HepG2 (cell line): ENCODE measurements around the gene PHF23. TPM values are rescaled to one million over a fixed set of nuclear protein-coding genes. Genes with fewer than 3 reads are reported as not detected.

Experiments
- AGO2 ChIP-seq: fragments of 200-400 bp; formaldehyde crosslinking; optimal IDR thresholded peaks from 2 replicates; pipeline ENCODE3; 2017; ENCODE audit warnings: mild to moderate bottlenecking, low read depth, low read length, moderate library complexity
- ARNT ChIP-seq: fragments of 450-650 bp; IDR thresholded peaks from 2 replicates; pipeline ENCODE4 v1.6.1; 2017
- HES4 ChIP-seq: sonication (generic); formaldehyde crosslinking; IDR thresholded peaks from 2 replicates; pipeline ENCODE4 v1.9.0; 2021; ENCODE audit warnings: mild to moderate bottlenecking, missing genetic modification reagents, borderline replicate concordance
- HIVEP1 ChIP-seq: sonication (generic); formaldehyde crosslinking; IDR thresholded peaks from 2 replicates; pipeline ENCODE4 v1.4.0; 2020; ENCODE audit warnings: mild to moderate bottlenecking, missing genetic modification reagents
- HNRNPH1 ChIP-seq: fragments of 200-400 bp; formaldehyde crosslinking; optimal IDR thresholded peaks from 2 replicates; pipeline ENCODE3; 2017; ENCODE audit warnings: mild to moderate bottlenecking, low read depth, low read length
- KDM2A ChIP-seq: sonication (generic); formaldehyde crosslinking; IDR thresholded peaks from 2 replicates; pipeline ENCODE4 v1.4.0; 2020; ENCODE audit warnings: low read depth, missing genetic modification reagents, borderline replicate concordance
- MAZ ChIP-seq, 2 experiments: sonication (generic) in 1 of 2; formaldehyde crosslinking in 1 of 2; IDR thresholded peaks; 2 replicates each; pipeline versions ENCODE4 v1.5.0 to v1.6.1; 2012 to 2020; ENCODE audit warnings: low read depth in 2 of 2, mild to moderate bottlenecking in 2 of 2, borderline replicate concordance in 1 of 2, improper control_type of control experiment in 1 of 2, low read length in 1 of 2, missing genetic modification reagents in 1 of 2, moderate library complexity in 1 of 2
- PITX1 ChIP-seq: sonication (generic); formaldehyde crosslinking; IDR thresholded peaks from 2 replicates; pipeline ENCODE4 v1.5.1; 2020; ENCODE audit warnings: mild to moderate bottlenecking, missing genetic modification reagents
- REL ChIP-seq: sonication (generic); formaldehyde crosslinking; conservative IDR thresholded peaks from 2 replicates; pipeline ENCODE4 v1.8.0; 2022; ENCODE audit warnings: mild to moderate bottlenecking, missing genetic modification reagents, moderate library complexity
- RXRA ChIP-seq: sonication (generic); formaldehyde crosslinking; IDR thresholded peaks from 2 replicates; pipeline ENCODE4 v1.5.1; 2020; ENCODE audit warnings: missing genetic modification reagents
- TAF1 ChIP-seq: sonication (generic); formaldehyde crosslinking; IDR thresholded peaks from 2 replicates; pipeline ENCODE4 v1.4.0; 2020; ENCODE audit warnings: missing genetic modification reagents
- YEATS2 ChIP-seq: sonication (generic); formaldehyde crosslinking; IDR thresholded peaks from 2 replicates; pipeline ENCODE4 v1.4.0; 2020; ENCODE audit warnings: missing genetic modification reagents, borderline replicate concordance
- ZNF101 ChIP-seq: sonication (generic); formaldehyde crosslinking; IDR thresholded peaks from 2 replicates; pipeline ENCODE4 v1.4.0; 2020; ENCODE audit warnings: mild to moderate bottlenecking, low read depth, missing genetic modification reagents, borderline replicate concordance
- ZNF382 ChIP-seq: sonication (generic); formaldehyde crosslinking; IDR thresholded peaks from 2 replicates; pipeline ENCODE4 v1.5.0; 2020; ENCODE audit warnings: missing genetic modification reagents, mild to moderate bottlenecking, borderline replicate concordance
- ZNF674 ChIP-seq: sonication (generic); formaldehyde crosslinking; IDR thresholded peaks from 2 replicates; pipeline ENCODE4 v1.5.0; 2020; ENCODE audit warnings: low read depth, mild to moderate bottlenecking, missing genetic modification reagents
- ZNF772 ChIP-seq: sonication (generic); formaldehyde crosslinking; IDR thresholded peaks from 2 replicates; pipeline ENCODE4 v1.5.0; 2020; ENCODE audit warnings: mild to moderate bottlenecking, missing genetic modification reagents
- ZSCAN21 ChIP-seq: sonication (generic); formaldehyde crosslinking; IDR thresholded peaks from 2 replicates; pipeline ENCODE4 v1.8.0; 2022; ENCODE audit warnings: mild to moderate bottlenecking, missing genetic modification reagents, moderate library complexity, borderline replicate concordance
- ZSCAN25 ChIP-seq: sonication (generic); formaldehyde crosslinking; IDR thresholded peaks from 2 replicates; pipeline ENCODE4 v1.8.0; 2022; ENCODE audit warnings: mild to moderate bottlenecking, missing genetic modification reagents
- polyA plus RNA-seq, 8 experiments: library from polyadenylated mRNA; depleted of rRNA in 3 of 8; stranded (reverse) in 7 of 8; unstranded in 1 of 8; fragments of >200 nt; fragmentation: Illumina TruSeq in 4 of 8; extraction: Trizol in 4 of 8; gene quantifications; 2 replicates each; pipeline versions ENCODE4 v1.2.1 to v1.2.3, GENCODE V29; 2011 to 2016; ENCODE audit warnings: low read depth in 4 of 8, missing spikeins in 1 of 8, mixed read lengths in 1 of 8; ENCODE audit not compliant: insufficient read depth in 1 of 8
- total RNA-seq, 5 experiments: library from RNA; depleted of rRNA; stranded (reverse); fragments of >200 nt; fragmentation: Illumina TruSeq; extraction: Trizol; gene quantifications; 2 replicates each; pipeline ENCODE4 v1.2.3, GENCODE V29; 2016; ENCODE audit warnings: low read depth in 1 of 5
- TF ChIP-seq, protein P1 (sequence below), 2 experiments: sonication (generic) in 1 of 2; formaldehyde crosslinking in 1 of 2; IDR thresholded peaks; 2 replicates each; pipeline versions ENCODE4 v1.4.0 to v1.6.1; 2018 to 2020; ENCODE audit warnings: missing genetic modification reagents in 2 of 2, borderline replicate concordance in 1 of 2, low read depth in 1 of 2, mild to moderate bottlenecking in 1 of 2, missing biosample characterization in 1 of 2
- TF ChIP-seq, protein P2 (sequence below): sonication (generic); formaldehyde crosslinking; IDR thresholded peaks from 2 replicates; pipeline ENCODE4 v1.4.0; 2020; ENCODE audit warnings: missing genetic modification reagents
- TF ChIP-seq, protein P3 (sequence below): sonication (generic); formaldehyde crosslinking; IDR thresholded peaks from 2 replicates; pipeline ENCODE4 v1.8.1; 2023; ENCODE audit warnings: missing genetic modification reagents, inconsistent platforms, borderline replicate concordance
- TF ChIP-seq, protein P4 (sequence below): sonication (generic); formaldehyde crosslinking; IDR thresholded peaks from 2 replicates; pipeline ENCODE4 v1.5.0; 2020; ENCODE audit warnings: missing genetic modification reagents

The PHF23 gene
- total and polyA plus RNA-seq, 2 of the 13 experiments (the other 11 are each of a cell fraction or from before 2014, with no cell fraction given), result 27.6 to 33.2 TPM

DNA sequence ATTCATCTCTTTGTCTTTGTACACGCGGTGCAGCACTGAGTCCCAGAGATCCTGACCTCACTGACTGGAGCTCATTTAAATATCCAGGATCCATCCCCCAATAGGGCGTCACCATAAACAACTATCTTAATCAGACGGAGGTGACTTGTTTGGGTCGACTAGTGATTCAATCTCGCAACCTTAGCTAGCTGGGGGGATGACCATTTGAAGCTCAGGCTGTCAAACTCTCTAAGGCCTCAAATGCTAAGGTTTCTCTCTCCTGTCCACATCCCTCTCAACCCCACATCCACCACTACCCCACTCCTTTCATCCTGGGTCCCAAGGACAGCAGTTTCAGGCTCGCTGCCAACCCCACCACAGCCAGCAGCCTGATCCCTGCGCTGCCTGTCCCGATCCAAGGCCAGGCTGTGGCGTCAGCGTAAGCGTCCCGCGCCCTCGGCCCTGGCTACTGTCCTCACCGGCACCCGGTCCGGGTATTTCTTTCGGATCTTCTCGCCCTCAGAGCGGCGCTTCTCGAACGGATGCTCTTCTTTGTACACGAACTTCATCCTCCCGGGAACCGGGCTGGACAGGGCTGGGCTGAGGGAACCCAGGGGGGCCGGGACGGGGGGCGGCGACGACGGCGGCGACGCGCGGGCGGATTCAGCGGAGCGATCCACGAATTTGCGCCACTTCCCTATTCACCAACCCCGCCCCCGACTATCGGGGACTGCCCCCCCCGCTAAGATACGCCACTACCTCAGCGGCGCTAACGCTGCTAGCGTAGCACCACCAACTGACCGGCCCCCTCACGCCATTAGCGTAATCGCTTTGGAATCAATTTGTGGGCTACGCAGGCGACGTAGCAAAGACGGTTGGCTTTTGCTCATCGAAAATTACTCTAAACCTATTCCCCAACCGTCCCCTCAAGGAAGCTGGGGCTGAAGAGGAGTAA, 2.8 kb upstream of the PHF23 start, which contains the start of gene GABARAP (continued):
- TF ChIP-seq AGO2, result peak; percentile 81
- peak; percentile 88 for TF ChIP-seq ZNF772 (CRISPR knock-in tag)
- 0 out of 2 replicates have a peak, but pooled peaks have one; percentile 43 for TF ChIP-seq ZNF674
- TF ChIP-seq PITX1 (CRISPR knock-in tag), result no peak; the same call in 1 of the 2 replicates
- TF ChIP-seq YEATS2 (CRISPR knock-in tag), result peak; percentile 76; the same call in 1 of the 2 replicates
- TF ChIP-seq HES4 (CRISPR knock-in tag), result 0 out of 2 replicates have a peak, but pooled peaks have one; percentile 71
- no peak for TF ChIP-seq ARNT
- peak; percentile 48 for TF ChIP-seq RXRA (CRISPR knock-in tag)
- TF ChIP-seq REL, result no peak
- TF ChIP-seq, protein P1, sequence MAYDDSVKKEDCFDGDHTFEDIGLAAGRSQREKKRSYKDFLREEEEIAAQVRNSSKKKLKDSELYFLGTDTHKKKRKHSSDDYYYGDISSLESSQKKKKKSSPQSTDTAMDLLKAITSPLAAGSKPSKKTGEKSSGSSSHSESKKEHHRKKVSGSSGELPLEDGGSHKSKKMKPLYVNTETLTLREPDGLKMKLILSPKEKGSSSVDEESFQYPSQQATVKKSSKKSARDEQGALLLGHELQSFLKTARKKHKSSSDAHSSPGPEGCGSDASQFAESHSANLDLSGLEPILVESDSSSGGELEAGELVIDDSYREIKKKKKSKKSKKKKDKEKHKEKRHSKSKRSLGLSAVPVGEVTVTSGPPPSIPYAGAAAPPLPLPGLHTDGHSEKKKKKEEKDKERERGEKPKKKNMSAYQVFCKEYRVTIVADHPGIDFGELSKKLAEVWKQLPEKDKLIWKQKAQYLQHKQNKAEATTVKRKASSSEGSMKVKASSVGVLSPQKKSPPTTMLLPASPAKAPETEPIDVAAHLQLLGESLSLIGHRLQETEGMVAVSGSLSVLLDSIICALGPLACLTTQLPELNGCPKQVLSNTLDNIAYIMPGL (CRISPR knock-in tag; IDR thresholded peaks at IDR 0.05; ENCODE audit: borderline replicate concordance in 1 of 2, low read depth in 1 of 2), result peak in 1 of 2 experiments; percentile 48; a peak in 1 of 4 replicates
- TF ChIP-seq ZNF382 (CRISPR knock-in tag), result no peak
- TF ChIP-seq ZSCAN25 (CRISPR knock-in tag), result 0 out of 2 replicates have a peak, but pooled peaks have one; percentile 34
- TF ChIP-seq HNRNPH1, result peak; percentile 98
- peak; percentile 35; the same call in 1 of the 2 replicates for TF ChIP-seq HIVEP1 (CRISPR knock-in tag)
- TF ChIP-seq, protein P2, sequence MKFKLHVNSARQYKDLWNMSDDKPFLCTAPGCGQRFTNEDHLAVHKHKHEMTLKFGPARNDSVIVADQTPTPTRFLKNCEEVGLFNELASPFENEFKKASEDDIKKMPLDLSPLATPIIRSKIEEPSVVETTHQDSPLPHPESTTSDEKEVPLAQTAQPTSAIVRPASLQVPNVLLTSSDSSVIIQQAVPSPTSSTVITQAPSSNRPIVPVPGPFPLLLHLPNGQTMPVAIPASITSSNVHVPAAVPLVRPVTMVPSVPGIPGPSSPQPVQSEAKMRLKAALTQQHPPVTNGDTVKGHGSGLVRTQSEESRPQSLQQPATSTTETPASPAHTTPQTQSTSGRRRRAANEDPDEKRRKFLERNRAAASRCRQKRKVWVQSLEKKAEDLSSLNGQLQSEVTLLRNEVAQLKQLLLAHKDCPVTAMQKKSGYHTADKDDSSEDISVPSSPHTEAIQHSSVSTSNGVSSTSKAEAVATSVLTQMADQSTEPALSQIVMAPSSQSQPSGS, result no peak; the same call in 1 of the 2 replicates
- TF ChIP-seq, protein P3, sequence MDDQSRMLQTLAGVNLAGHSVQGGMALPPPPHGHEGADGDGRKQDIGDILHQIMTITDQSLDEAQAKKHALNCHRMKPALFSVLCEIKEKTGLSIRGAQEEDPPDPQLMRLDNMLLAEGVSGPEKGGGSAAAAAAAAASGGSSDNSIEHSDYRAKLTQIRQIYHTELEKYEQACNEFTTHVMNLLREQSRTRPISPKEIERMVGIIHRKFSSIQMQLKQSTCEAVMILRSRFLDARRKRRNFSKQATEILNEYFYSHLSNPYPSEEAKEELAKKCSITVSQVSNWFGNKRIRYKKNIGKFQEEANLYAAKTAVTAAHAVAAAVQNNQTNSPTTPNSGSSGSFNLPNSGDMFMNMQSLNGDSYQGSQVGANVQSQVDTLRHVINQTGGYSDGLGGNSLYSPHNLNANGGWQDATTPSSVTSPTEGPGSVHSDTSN (CRISPR knock-in tag), result no peak
- peak; percentile 58; the same call in 1 of the 2 replicates for TF ChIP-seq TAF1 (CRISPR knock-in tag)
- TF ChIP-seq KDM2A, result peak; percentile 75; the same call in 1 of the 2 replicates
- TF ChIP-seq, protein P4, sequence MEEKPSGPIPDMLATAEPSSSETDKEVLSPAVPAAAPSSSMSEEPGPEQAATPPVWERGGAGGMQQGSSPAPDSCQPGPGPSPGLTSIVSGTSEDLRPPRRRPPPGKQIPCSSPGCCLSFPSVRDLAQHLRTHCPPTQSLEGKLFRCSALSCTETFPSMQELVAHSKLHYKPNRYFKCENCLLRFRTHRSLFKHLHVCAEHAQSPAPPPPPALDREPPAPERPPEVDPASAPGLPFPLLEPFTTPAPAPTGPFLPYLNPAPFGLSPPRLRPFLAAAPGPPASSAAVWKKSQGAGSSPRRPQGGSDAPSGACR (CRISPR knock-in tag), result peak; percentile 25; the same call in 1 of the 2 replicates
- TF ChIP-seq MAZ (IDR thresholded peaks at IDR 0.05; ENCODE audit: borderline replicate concordance, low read depth, low read length), result 0 out of 2 replicates have a peak, but pooled peaks have one; percentile 49
- peak; percentile 72; the same call in 1 of the 2 replicates for TF ChIP-seq MAZ (CRISPR knock-in tag; IDR thresholded peaks at IDR 0.05; ENCODE audit: low read depth)
- TF ChIP-seq ZNF101, result 0 out of 2 replicates have a peak, but pooled peaks have one; percentile 10
- 0 out of 2 replicates have a peak, but pooled peaks have one; percentile 49 for TF ChIP-seq ZSCAN21 (CRISPR knock-in tag)
